Panc1 (cell line): ENCODE data around the gene PDLIM7. TPM values are rescaled to one million over a fixed set of nuclear protein-coding genes. Genes with fewer than 3 reads are reported as not detected.

Experiments used
- ATAC-seq: fragments of 200-7000 bp; cut with Tn5 transposase; 2 replicates; pipeline ENCODE4 v1.9.1; 2020; ENCODE audit warnings: mild to moderate bottlenecking, moderate library complexity
- BruUV-seq: library from RNA; stranded (reverse); fragments of 400-500 nt; replicated peaks from 2 replicates; lab custom pipeline; 2021; lab: Mats Ljungman, UMichigan
- CTCF ChIA-PET: fragments of 300-600 bp; sonication (Branson Sonifier 250); formaldehyde crosslinking; loops from one replicate; lab custom pipeline; 2022; ENCODE audit warnings: antibody characterized with exemption; lab: Charles Lee
- POLR2A ChIA-PET: fragments of 300-600 bp; sonication (Branson Sonifier 250); formaldehyde crosslinking; loops from one replicate; lab custom pipeline; 2022; ENCODE audit warnings: antibody characterized with exemption; lab: Charles Lee
- DNase-seq: peaks from one replicate; pipeline ENCODE4 v3.0.0-alpha.2; 2010; ENCODE audit warnings: low read depth, low spot score
- H3K27ac ChIP-seq: 2 replicates; pipeline ENCODE4 v1.5.1; 2011; ENCODE audit warnings: mild to moderate bottlenecking, low read length, inconsistent platforms
- H3K27me3 ChIP-seq: fragments of 200-500 bp; sonication (Bioruptor generic); 2 replicates; pipeline ENCODE4 v1.6.0; 2014; ENCODE audit warnings: low read length, inconsistent platforms; ENCODE audit not compliant: control insufficient read depth, insufficient read depth
- H3K36me3 ChIP-seq: fragments of 200-500 bp; sonication (Bioruptor generic); 2 replicates; pipeline ENCODE4 v1.5.1; 2014; ENCODE audit warnings: inconsistent platforms, mild to moderate bottlenecking, low read length, moderate library complexity; ENCODE audit not compliant: control insufficient read depth, insufficient read depth
- H3K4me1 ChIP-seq: 2 replicates; pipeline ENCODE4 v1.5.1; 2011; ENCODE audit warnings: inconsistent platforms, mild to moderate bottlenecking, low read length, moderate library complexity; ENCODE audit not compliant: control insufficient read depth, insufficient read depth
- H3K4me3 ChIP-seq, 2 experiments: 2 replicates each; pipeline ENCODE4 v1.5.1; 2011 to 2012; ENCODE audit warnings: low read depth in 2 of 2, low read length in 2 of 2, mild to moderate bottlenecking in 2 of 2, inconsistent platforms in 1 of 2, moderate library complexity in 1 of 2
- H3K9me3 ChIP-seq: fragments of 200-500 bp; sonication (Bioruptor generic); 2 replicates; pipeline ENCODE4 v1.5.1; 2014; ENCODE audit warnings: low read depth, mild to moderate bottlenecking, inconsistent platforms, low read length, moderate library complexity; ENCODE audit not compliant: control insufficient read depth, insufficient read depth
- CTCF ChIP-seq: fragments of 450-650 bp; IDR thresholded peaks from 2 replicates; pipeline ENCODE4 v1.5.1; 2017; ENCODE audit warnings: mild to moderate bottlenecking
- POLR2AphosphoS5 ChIP-seq: IDR thresholded peaks from 2 replicates; pipeline ENCODE4 v1.6.1; 2012; ENCODE audit warnings: mild to moderate bottlenecking, low read depth, low read length, moderate library complexity
- REST ChIP-seq, 2 experiments: IDR thresholded peaks; 2 replicates each; pipeline ENCODE4 v1.6.1; 2011 to 2012; ENCODE audit warnings: low read depth in 2 of 2, control low read depth in 1 of 2, low read length in 1 of 2, mild to moderate bottlenecking in 1 of 2, moderate library complexity in 1 of 2; ENCODE audit not compliant: insufficient read depth in 1 of 2
- SIN3A ChIP-seq: IDR thresholded peaks from 2 replicates; pipeline ENCODE4 v1.6.1; 2012; ENCODE audit warnings: low read depth, mild to moderate bottlenecking, low read length, moderate library complexity, borderline replicate concordance; ENCODE audit not compliant: insufficient read depth
- TCF7L2 ChIP-seq: IDR thresholded peaks from 2 replicates; pipeline ENCODE4 v1.6.1; 2011; ENCODE audit warnings: mild to moderate bottlenecking, low read depth, low read length, inconsistent platforms
- in situ Hi-C: cut with HindIII; loops from 2 replicates; pipeline ENCODE4 v1.10.0; 2016; ENCODE audit warnings: low sequenced_read_pairs, low pct_unique_long_range_greater_than_20kb
- intact Hi-C: fragments of 100-400 bp; cut with micrococcal nuclease; formaldehyde crosslinking; loops from one replicate; pipeline ENCODE4 v1.10.0; 2022; ENCODE audit not compliant: unreplicated experiment
- total RNA-seq: library from RNA; stranded (reverse); gene quantifications from one replicate; pipeline ENCODE4 v1.2.1, GENCODE V29; 2021; ENCODE audit not compliant: unreplicated experiment

The PDLIM7 gene
- total RNA-seq, 1 experiment from 2014 or later = 62.9 TPM

GRCh38 chr5:177507596-177508220, 10.3 kb upstream of the PDLIM7 start:
- H3K27me3 ChIP-seq = no peaks in the 10 kb centered on the region
- no peak overlapping the region for H3K27ac ChIP-seq
- POLR2A ChIA-PET = no interaction called here
- BruUV-seq = no TSS peak
- in situ Hi-C loops = no loop called here
- peaks cover 3% of the 10 kb centered on the region; the same call in 1 of the 2 replicates for H3K4me1 ChIP-seq
- peaks cover 3% of the 10 kb centered on the region for H3K36me3 ChIP-seq
- no peaks in the 10 kb centered on the region for H3K9me3 ChIP-seq
- CTCF ChIA-PET = interaction anchor here (0.7 to 1.4 kb wide), 2 partner anchors 12 to 117 kb away, joined by 3 to 4 read pairs; no protein-coding TSS in a partner anchor
- H3K4me3 ChIP-seq = no peak overlapping the region
- DNase-seq (no peak), ATAC-seq (no peak)
- intact Hi-C loops = no loop called here
- TF ChIP-seq POLR2AphosphoS5 (no peak), CTCF (no peak), SIN3A (no peak), TCF7L2 (no peak), REST (IDR thresholded peaks at IDR 0.05; ENCODE audit: insufficient read depth in 1 of 2, low read depth in 2 of 2, low read length in 1 of 2) (no peak)

DNA sequence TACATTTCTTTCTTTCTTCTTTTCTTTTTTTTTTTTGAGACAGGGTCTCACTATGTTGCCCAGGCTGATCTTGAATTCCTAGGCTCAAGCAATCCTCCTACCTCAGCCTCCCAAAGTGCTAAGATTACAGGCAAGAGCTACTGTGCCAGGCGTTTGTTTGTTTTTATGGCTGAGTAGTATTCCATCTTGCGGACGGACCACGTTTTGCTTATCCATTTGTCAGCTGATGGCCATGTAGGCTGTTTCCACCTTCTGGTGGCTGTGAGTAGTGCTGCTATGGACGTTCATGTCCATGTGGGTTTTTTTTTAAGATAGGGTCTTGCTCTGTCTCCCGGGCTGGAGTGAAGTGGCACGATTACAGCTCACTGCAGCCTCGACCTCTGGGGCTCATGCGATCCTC, 9.8 kb upstream of the PDLIM7 start:
- no peak for DNase-seq
- ATAC-seq = no peak
- Histone ChIP-seq H3K4me3 (no peak overlapping the region), H3K27me3 (no peaks in the 10 kb centered on the region), H3K9me3 (no peaks in the 10 kb centered on the region), H3K27ac (no peak overlapping the region), H3K4me1 (peaks cover 3% of the 10 kb centered on the region; the same call in 1 of the 2 replicates), H3K36me3 (peaks cover 3% of the 10 kb centered on the region)
- in situ Hi-C loops = no loop called here
- ChIA-PET POLR2A (no interaction called here), CTCF (interaction anchor here (0.6 to 1.4 kb wide), 4 partner anchors 12 to 116 kb away, joined by 3 to 6 read pairs (median 4); no protein-coding TSS in a partner anchor)
- BruUV-seq = no TSS peak
- intact Hi-C loops = no loop called here
- no peak for TF ChIP-seq SIN3A
- no peak for TF ChIP-seq POLR2AphosphoS5
- no peak for TF ChIP-seq TCF7L2
- no peak for TF ChIP-seq REST (IDR thresholded peaks at IDR 0.05; ENCODE audit: insufficient read depth in 1 of 2, low read depth in 2 of 2, low read length in 1 of 2)
- no peak; the same call in 1 of the 2 replicates for TF ChIP-seq CTCF
